GM12892 (cell line): ENCODE data around the gene HPN.
"Not testable (repeated sequence)": the region's sequence is repeated elsewhere in the genome, so short reads cannot be mapped to it uniquely, and the experiment has no call there.

Experiments used
- DNase-seq: peaks from one replicate; pipeline ENCODE4 v3.0.0; 2011; ENCODE audit not compliant: insufficient read length
- FAIRE-seq: peaks from 2 replicates; lab custom pipeline; 2011; peaks lifted over from hg19 to GRCh38; lab: Jason Lieb, UNC
- POLR2A ChIP-seq: IDR thresholded peaks from 2 replicates; pipeline ENCODE4 v1.6.1; 2011; ENCODE audit warnings: low read depth, low read length, control low read depth
- POLR2AphosphoS5 ChIP-seq: IDR thresholded peaks from 2 replicates; pipeline ENCODE4 v1.6.1; 2011; ENCODE audit warnings: low read depth, low read length, control low read depth
- TAF1 ChIP-seq: IDR thresholded peaks from 2 replicates; pipeline ENCODE4 v1.6.1; 2011; ENCODE audit warnings: low read depth, mild to moderate bottlenecking, control low read depth, low read length, borderline replicate concordance

The HPN gene

DNA sequence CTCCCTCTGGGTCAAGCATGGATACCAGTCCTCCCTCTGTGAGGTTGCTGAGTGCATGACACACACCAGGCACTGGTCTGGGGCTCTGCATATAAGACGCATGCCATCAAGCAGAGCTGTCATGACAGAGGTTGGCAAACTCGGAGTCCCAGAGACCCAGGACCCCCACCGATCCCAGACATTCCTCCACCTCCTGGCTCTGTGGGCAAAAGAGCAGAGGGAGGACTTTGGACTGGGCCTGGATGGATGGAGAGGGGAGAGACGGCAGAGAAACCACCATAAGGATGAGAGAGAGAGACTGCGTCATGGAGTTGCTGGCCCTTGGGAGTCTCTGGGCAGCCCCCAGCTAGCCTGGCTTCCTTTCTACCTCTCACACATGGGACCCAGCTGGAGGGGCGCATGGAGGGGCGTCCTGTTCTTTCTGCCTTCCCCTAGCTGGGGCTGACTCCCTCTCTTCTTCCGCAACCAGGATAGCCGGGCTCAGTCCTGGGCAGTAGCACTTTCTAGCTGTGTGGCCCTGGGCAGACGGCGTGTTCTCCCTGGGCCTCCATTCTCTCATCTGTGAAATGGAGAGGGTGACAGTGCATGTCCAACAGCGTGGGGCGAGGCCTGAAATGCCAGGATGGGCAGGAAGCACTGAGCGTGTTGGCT lies 1.6 kb downstream of the HPN start:
- TF ChIP-seq TAF1 (no peak), POLR2A (no peak), POLR2AphosphoS5 (no peak)
- DNase-seq (no peak), FAIRE-seq (no peak)

- no peak for TF ChIP-seq TAF1
- TF ChIP-seq POLR2AphosphoS5: no peak
- TF ChIP-seq POLR2A: no peak
- FAIRE-seq (no peak), DNase-seq (no peak)
These were observed 2.4 kb downstream of the HPN start for GRCh38 chr19:35043906-35044305.

GRCh38 chr19:35044317-35045117 lies 3.0 kb downstream of the HPN start:
- TF ChIP-seq POLR2A: no peak
- TF ChIP-seq POLR2AphosphoS5: no peak
- TF ChIP-seq TAF1: no peak
- FAIRE-seq (peak; percentile 82), DNase-seq (no peak)

- FAIRE-seq: peak; percentile 84
These were observed 4.3 kb downstream of the HPN start for GRCh38 chr19:35045667-35046300.

GRCh38 chr19:35046461-35046860 lies 4.9 kb downstream of the HPN start:
- FAIRE-seq (no peak), DNase-seq (no peak)
- TF ChIP-seq POLR2A (no peak), POLR2AphosphoS5 (no peak), TAF1 (no peak)

More at GRCh38 chr19:35045667-35046300, 4.3 kb downstream of the HPN start:
- TF ChIP-seq TAF1 (no peak), POLR2AphosphoS5 (no peak), POLR2A (no peak)
- peak; percentile 58 for DNase-seq

DNA sequence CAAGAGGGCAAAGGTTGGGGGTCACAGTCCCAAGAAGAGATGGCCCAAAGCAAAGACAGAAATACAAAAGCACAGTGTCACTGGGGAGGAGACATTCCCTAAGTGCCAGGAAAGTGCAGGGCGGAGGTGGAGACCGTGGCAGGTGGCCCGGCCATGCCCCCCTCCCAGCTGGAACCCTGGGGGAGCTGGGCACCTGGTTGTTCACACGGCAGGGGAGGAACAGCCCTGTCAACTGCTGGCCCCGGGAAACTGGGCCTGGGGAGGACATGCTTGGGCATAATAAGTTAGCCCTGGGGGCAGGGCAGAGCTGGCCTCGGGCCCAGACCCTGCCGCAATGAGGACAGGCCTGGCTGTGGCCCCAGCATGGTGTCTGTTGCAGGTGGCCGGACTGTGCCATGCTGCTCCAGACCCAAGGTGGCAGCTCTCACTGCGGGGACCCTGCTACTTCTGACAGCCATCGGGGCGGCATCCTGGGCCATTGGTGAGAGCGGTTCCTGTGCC lies 7.4 kb downstream of the HPN start:
- TF ChIP-seq POLR2A: no peak
- no peak for TF ChIP-seq POLR2AphosphoS5
- TF ChIP-seq TAF1: no peak
- FAIRE-seq (no peak), DNase-seq (no peak)

DNA sequence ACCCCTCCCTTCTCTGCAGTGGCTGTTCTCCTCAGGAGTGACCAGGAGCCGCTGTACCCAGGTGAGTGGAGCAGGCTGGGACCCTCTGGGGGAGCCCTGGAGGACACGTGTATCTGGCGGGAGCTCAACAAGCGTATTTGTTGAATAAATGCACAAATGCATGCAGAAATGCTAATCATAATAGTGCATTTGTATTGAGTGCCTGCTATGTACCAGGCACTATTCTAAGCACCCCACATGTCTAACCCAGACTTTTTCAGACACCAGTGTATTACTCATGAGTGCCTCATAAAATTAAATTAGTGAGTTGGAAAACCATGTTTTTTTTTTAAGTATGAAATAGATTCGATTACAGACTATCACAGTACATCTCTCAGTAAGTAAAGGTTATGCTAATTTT lies 7.9 kb downstream of the HPN start:
- FAIRE-seq: no peak
- no peak for TF ChIP-seq POLR2A
- TF ChIP-seq POLR2AphosphoS5: no peak
- TF ChIP-seq TAF1: no peak
- no peak for DNase-seq

DNA sequence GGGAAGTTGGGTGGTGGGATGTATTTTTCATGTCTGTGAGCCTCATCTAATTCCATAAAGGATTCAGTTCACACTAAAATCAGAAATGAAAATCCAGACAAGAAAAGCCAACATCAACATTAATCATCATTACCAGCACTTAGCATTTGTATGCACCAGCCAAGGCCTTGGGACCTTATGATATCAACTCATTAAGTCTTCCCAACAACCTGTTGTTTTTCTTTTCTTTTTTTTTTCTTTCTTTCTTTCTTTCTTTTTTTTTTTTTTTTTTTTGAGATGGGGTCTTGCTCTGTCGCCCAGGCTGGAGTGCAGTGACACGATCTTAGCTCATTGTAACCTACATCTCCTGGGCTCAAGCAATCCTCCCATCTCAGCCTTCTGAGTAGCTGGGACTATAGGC lies 9.1 kb downstream of the HPN start:
- FAIRE-seq, DNase-seq: not testable (repeated sequence)

GRCh38 chr19:35051268-35051667 lies 9.7 kb downstream of the HPN start:
- not testable (repeated sequence) for DNase-seq, FAIRE-seq

DNA sequence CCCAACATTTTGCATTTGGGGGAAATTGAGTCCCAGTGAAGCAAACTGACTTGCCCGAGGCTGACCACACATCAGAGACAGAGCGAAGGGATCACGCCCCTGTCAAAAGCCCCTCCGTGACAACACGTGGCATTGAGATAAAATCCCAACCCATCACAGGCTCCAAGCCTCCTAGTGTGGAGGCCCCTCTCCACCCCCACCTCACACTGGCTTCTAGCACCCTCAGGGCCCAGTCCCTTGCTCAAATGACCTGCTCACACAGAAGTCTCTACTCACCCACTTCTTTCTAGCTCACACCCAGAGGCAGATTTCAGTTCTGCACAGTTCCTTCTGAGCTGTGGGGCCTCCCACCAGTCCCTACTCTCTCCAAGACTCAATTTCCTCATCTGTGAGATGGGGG lies 10.3 kb downstream of the HPN start:
- FAIRE-seq (no peak), DNase-seq (no peak)
- no peak for TF ChIP-seq POLR2A
- TF ChIP-seq TAF1: no peak
- TF ChIP-seq POLR2AphosphoS5: no peak

DNA sequence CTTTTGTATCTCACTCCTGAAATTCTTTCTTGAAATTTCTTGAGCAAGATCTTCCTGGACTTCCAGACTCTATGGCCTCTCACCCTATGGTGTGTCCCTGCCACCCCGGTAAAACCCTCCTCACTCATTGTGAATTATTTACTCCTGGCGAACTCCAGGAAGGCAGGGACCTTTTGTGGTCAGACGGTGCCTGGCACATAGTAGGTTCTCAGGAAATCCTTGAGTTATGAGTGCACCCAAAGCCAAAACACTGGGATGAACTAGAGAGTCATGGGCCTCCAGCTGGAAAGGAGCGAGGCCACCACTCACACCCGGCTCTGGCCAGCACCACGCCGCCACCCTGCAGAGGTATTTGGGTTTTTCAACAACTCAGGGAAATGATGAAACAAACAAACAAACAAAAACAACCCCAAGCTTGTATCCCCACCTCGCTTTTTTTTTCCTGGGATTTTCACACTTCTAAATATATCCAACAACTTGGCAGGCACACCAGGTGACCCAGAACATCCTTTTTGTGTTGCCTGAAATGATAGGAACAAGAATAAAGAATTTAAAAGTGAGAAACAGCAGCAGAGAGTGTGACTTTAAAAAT lies 11.2 kb downstream of the HPN start:
- no peak for DNase-seq
- FAIRE-seq: no peak
- TF ChIP-seq TAF1: no peak
